ENCODE data around the gene HS3ST6.
"Not testable (repeated sequence)": the region's sequence is repeated elsewhere in the genome, so short reads cannot be mapped to it uniquely, and the experiment has no call there.

The HS3ST6 gene

GRCh38 chr16:1906055-1906845 lies 12.0 kb downstream of the HS3ST6 start:
- DNase-seq = no peak

- no peak for DNase-seq
Measured at GRCh38 chr16:1903845-1904840, 14.1 kb downstream of the HS3ST6 start.

GRCh38 chr16:1903220-1903574 lies 15.0 kb downstream of the HS3ST6 start:
- no peak for DNase-seq

- no peak for DNase-seq
Measured at GRCh38 chr16:1902547-1903219, 15.5 kb downstream of the HS3ST6 start.

GRCh38 chr16:1900452-1900774 lies 17.8 kb downstream of the HS3ST6 start:
- no peak for DNase-seq

- DNase-seq = peak; percentile 22
Measured at GRCh38 chr16:1899641-1900451, 18.4 kb downstream of the HS3ST6 start.

- DNase-seq = not testable (repeated sequence)
Measured at GRCh38 chr16:1897692-1898091, 20.5 kb downstream of the HS3ST6 start.

- no peak for DNase-seq
Measured at GRCh38 chr16:1895949-1896675, 22.1 kb downstream of the HS3ST6 start.

- DNase-seq = no peak
Measured at GRCh38 chr16:1895068-1895467, 23.1 kb downstream of the HS3ST6 start.

- no peak for DNase-seq
Measured at GRCh38 chr16:1890708-1891050, 27.5 kb downstream of the HS3ST6 start.

- peak; percentile 2 for DNase-seq
Measured at GRCh38 chr16:1890024-1890707, 28.0 kb downstream of the HS3ST6 start.

- no peak for DNase-seq
Measured at GRCh38 chr16:1887711-1888354, 30.4 kb downstream of the HS3ST6 start.

- no peak for DNase-seq
Measured at GRCh38 chr16:1884889-1885288, 33.3 kb downstream of the HS3ST6 start.

GRCh38 chr16:1884155-1884760 lies 34.0 kb downstream of the HS3ST6 start:
- DNase-seq = no peak

GRCh38 chr16:1881172-1881571 lies 37.0 kb downstream of the HS3ST6 start:
- DNase-seq = not testable (repeated sequence)

GRCh38 chr16:1879477-1879876 lies 38.7 kb downstream of the HS3ST6 start:
- no peak for DNase-seq

GRCh38 chr16:1878256-1878655 lies 40.0 kb downstream of the HS3ST6 start:
- no peak for DNase-seq

- DNase-seq = no peak
Measured at GRCh38 chr16:1877804-1878203, 40.4 kb downstream of the HS3ST6 start.

GRCh38 chr16:1877089-1877488 lies 41.1 kb downstream of the HS3ST6 start:
- DNase-seq = no peak

- DNase-seq = no peak
Measured at GRCh38 chr16:1876468-1876867, 41.7 kb downstream of the HS3ST6 start.
